CD4-positive, alpha-beta T cell treated with Interleukin-6 for 4 hours (primary cell): ENCODE results near the gene BSG.
"Not testable (repeated sequence)": the region's sequence is repeated elsewhere in the genome, so short reads cannot be mapped to it uniquely, and the experiment has no call there.

Experiments used
- DNase-seq: peaks from one replicate; pipeline ENCODE4 v3.0.0-alpha.2; 2020; ENCODE audit warnings: mixed read lengths

Gene BSG

GRCh38 chr19:573519-573825 is 1.1 kb downstream of the BSG start:
- no peak for DNase-seq

GRCh38 chr19:574658-575526 is 2.5 kb downstream of the BSG start:
- no peak for DNase-seq

GRCh38 chr19:575527-576506 is 3.4 kb downstream of the BSG start:
- DNase-seq, result no peak

GRCh38 chr19:576768-577438 is 4.5 kb downstream of the BSG start:
- DNase-seq, result no peak

GRCh38 chr19:577439-578392 is 5.3 kb downstream of the BSG start:
- DNase-seq, result no peak

GRCh38 chr19:579111-579841 is 6.9 kb downstream of the BSG start:
- DNase-seq, result no peak

GRCh38 chr19:579842-580155 is 7.4 kb downstream of the BSG start:
- DNase-seq, result no peak

GRCh38 chr19:580274-580835 is 8.0 kb downstream of the BSG start:
- no peak for DNase-seq

GRCh38 chr19:581399-582111 is 9.2 kb downstream of the BSG start:
- no peak for DNase-seq

GRCh38 chr19:582497-583197 is 10.3 kb downstream of the BSG start:
- no peak for DNase-seq

GRCh38 chr19:583198-583967 is 11.0 kb downstream of the BSG start:
- no peak for DNase-seq

GRCh38 chr19:583968-584239 is 11.5 kb downstream of the BSG start:
- DNase-seq, result no peak

- DNase-seq, result peak; percentile 73
Measured at GRCh38 chr19:584240-585001, 12.0 kb downstream of the BSG start.

GRCh38 chr19:585146-585545 is 12.8 kb downstream of the BSG start:
- DNase-seq, result not testable (repeated sequence)

- no peak for DNase-seq
Measured at GRCh38 chr19:585551-586110, 13.2 kb downstream of the BSG start.

- peak; percentile 73 for DNase-seq
Measured at GRCh38 chr19:588093-588740, 15.8 kb downstream of the BSG start.
